CD4-positive, alpha-beta T cell treated with Interleukin-2 at 100 ng/mL for 4 hours (primary cell): ENCODE measurements around the gene SLC35E1.
A peak's percentile ranks its signal among the peaks of the same experiment; 100 is the strongest.

Experiments used
- DNase-seq: peaks from one replicate; pipeline ENCODE4 v3.0.0-alpha.2; 2020; ENCODE audit warnings: low spot score

The SLC35E1 gene

DNA sequence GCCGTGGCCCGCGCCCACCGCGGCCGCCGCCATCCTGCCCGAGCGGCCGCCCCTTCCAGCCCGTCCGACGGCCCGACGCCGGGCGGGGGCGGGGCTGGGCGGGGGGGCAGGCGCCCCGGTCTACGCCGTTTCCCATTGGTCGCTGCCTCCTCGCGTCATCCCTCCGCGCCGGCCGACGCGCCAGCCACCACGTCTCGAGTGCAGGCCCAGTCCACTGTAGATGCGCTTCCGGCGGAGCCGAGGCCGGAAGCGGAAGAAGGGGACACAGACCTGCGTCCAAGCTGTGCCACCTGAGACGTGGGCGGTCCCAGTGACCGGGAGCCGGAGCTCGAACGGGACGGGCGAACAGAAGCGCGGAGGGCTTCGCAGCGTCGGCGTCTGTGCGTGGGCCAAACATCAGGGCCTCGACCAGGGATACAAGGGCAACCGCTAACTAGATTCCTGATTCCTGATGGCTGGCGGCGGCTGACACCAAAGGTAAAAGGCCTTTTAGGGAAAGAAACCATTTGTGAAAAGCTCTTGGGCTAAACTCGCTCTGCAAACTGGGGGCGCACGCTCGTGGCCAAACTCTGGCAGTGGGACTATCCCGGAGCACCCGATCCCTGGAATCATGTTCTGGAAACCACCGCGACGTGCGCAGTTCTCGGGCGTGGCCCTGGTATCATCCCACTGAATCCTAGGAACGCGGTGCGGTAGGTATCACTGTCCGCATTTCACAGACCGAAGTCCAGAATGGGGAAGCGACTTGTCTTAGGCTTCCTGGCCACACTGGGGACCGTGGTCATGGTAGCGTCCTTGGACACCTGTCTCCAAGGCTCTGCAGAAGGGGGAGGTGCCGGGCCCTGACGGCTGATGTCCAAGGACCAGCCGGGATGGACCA is at the start of gene SLC35E1:
Gene SLC35E1, minus strand, starts transcription at position 84 of the 880 bp plus-strand sequence. Its CDS starts 51 bp downstream, at position 33.
- DNase-seq: peak; percentile 91

DNA sequence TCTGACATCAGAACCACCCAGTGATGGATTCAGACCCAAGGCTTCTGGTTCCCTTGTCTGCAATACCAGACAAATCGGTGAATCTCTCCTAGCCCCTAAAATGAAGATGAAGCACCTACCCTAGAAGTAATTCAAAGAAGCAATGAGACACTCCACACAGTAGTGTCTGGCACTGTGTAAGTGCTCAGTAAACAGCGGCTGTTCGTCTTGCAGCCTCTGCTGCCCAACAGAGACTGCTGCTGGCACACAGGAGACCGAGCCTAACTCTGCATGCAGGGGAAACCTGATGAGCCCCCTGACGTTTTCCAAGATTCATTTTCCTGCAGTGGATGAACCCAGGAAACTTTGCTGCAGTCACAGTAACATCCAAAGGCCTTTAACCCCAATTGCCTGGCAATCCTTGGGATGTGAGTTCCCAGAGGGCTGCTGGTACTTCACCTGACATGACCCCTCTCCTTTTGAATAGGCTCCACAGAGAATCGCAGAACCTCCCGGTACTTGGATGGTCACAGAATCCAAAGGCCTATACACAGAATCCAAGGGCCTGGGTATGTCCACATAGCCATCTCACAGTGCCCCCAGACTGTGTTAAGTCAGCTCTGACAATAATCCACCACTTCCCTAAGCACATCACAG is 49.1 kb upstream of the SLC35E1 start:
- no peak for DNase-seq

DNA sequence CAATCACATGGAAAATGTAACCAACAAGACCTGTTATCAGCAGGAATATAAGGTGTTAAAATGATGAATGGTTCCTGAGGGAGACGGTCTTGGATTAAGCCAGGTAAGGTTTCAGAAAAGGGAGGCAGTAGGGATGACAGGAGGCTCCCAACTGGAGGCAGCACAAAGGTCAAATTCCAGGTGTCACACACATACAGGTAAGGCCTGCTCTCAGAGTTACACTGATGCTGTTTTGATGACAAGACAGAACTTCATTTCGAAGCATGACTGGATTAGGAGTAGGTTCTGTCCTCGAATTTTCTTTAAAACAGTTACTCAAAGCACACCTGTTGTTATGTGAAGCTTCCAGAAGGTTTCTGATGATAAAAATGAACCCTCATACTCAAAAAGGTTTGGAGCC is 48.4 kb upstream of the SLC35E1 start:
- no peak for DNase-seq

DNA sequence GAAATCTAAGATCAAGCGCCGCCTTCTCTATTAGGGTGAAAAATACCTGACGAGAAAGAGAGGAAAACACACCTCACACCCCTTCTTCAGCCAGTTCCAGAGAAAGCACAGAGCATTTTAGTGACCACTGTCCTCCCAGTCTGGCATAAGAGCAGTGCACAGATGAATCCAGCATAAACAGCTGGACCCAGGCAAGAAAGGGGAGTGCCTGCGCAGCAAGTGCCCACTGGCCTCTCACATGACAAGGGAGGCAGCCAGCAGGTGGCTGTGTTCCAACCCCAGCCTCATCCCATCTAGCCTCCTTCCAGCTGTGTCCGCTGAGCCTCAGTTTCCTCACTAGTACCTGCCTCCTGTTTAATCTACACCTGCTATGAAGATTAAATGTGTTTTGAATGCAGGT is 47.8 kb upstream of the SLC35E1 start:
- no peak for DNase-seq

DNA sequence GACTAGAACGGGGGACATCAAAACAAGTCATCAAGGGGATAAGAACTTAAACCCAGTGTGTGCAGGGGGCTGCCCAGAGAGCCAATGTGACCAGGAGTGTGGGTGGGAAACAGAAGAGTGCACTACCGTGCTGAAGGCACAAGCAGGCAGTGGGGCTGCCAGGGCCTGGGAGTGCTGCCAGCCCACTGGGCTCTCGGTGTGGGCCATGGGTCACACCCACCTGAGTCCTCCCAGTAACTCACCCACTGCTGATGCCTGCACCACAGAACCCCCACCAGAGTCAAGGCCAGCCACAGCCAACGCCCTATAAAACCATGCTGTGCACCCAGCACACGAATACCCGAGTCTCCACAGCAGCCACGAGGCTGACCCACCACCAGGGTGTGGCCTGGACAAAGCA is 47.2 kb upstream of the SLC35E1 start:
- DNase-seq: no peak

DNA sequence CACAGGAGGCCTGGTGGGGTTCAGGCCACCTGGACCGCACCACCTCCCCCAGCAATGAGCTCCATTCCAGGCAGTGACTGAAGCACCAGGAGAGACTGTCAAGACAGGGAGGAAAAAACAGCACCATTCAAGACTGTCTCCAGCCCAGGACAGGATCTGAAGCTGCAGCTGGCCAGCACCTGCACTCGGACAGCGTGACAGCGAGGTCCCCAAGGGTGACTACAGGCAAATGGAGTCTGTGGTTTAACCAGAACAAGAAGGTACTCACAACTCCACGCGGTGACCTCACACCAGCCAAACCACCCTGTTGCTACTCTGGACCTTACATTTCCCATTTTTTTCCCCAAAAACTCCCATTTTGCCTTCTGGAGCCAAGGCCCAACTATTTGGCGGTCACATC is 46.0 kb upstream of the SLC35E1 start:
- DNase-seq: no peak

DNA sequence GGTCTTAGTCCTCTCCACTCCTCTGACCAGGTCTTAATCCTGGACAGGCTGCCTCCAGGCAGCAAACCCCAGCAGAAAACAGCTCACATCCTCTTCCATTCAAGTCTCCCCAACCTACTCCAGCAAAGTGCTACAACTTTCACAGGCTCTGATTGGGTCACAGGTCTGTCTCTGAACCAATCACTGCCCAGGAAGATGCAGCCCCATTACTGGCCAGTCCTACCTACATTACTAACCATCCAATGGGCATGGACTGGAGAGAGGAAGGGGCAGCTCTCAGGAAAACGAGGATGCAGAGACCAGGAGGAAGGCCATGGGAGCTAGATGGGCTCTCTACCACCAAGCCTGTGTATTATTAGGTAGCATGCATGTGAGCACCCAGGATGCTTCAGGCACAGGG is 43.6 kb upstream of the SLC35E1 start:
- DNase-seq: no peak

DNA sequence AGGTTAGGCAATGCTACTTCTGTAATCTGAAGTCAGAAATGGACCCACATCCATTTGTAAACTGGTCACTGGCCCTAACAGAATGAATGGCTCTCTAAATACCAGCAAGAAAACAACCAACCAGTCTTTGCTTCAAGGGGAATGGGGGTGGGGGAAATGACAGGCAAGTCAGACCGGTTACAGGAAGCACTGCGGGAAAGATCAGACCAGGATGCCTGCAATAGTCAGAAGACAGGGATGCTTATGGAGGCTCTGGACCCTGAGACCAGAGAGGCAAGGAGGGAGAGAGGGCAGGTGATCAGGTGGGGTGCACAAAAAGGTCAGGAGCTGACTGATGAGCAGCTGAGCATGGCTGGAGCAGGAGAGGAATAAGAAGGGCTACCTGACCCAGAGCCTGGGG is 42.7 kb upstream of the SLC35E1 start:
- DNase-seq: no peak

DNA sequence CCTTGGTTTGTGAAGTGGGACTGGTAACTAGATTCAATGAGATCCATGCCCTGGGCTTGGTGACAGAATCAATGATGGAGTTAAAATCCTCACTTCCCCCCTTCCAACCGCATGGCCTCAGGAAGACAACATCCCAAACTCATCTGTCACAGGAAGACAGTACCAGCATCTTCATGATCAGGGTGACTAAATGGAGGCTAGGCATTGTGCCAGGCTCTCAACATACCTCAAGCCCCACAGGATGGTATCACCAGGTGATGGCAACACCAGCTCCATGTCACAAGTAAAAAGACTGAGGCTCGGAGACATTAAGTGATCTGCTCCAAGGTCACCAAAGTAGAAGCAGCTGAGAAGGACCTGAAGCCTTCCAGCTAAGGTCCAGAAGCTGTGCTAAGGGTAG is 41.6 kb upstream of the SLC35E1 start:
- DNase-seq: no peak

DNA sequence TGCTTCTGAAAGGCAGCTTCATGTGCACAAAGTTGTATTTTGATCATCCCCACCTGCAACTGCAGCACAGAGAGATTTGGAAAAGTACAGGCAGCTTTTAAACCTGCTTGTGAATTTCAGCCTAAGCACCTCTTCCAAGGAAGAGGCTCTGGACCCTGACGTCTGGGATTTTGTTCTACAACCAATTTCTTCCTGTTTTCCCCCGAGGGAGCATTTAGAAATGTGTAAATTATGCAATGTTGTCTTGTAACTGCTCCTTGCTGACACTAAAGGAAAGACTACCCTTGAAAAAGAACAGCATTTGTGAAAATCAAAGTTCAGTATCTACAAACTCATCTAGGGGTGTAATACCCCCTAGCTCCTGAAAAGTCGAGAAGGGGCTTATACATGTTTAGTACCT is 40.4 kb upstream of the SLC35E1 start:
- no peak for DNase-seq

DNA sequence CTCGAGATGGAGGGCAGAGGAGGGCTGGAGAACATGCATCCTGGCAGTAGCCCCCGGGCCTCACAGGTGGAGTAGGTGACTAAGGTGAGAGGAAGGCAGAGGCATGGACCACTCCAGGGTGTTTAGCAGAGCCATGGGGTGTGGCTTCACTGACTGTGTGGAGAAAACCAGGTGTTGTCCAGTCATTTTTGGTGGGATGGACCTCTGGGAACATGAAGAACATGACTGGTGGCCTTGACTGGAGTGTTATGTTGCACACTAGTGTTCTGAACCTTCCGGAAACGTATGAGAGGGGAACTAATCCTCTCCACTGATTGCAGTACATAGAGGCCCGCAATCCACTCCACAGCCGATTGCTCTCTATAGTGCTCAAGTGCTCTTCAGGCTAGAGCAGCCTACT is 38.9 kb upstream of the SLC35E1 start:
- DNase-seq: no peak

DNA sequence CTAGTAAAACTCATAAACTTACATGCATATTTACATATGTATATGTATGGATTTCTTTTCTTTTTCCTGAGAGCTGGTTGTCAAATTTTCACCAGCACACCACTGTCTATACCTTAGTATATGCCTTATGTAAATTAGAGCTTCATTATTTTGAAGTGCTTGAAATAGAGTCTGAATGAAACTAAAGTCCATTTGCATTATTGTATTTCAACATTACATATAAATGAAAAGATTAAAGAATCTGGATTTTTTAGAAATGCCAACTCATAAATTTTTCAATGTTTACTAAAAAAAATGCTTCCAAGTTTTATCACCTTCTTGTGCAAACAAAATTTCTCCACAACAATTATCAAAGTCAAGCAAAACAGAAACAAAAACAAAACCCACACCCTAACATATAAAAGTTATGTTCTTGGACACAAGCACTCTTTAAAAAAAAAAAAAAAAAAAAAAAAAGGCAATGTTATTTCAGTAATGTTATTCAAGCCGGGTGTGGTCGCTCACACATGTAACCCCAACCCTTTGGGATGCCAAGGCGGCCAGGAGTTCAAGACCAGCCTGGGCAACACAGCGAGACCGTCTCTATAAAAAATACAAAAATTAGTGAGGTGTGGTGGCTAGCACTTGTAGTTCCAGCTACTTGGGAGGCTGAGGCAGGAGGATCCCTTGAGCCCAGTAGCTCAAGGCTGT is 37.4 kb upstream of the SLC35E1 start:
- no peak for DNase-seq

DNA sequence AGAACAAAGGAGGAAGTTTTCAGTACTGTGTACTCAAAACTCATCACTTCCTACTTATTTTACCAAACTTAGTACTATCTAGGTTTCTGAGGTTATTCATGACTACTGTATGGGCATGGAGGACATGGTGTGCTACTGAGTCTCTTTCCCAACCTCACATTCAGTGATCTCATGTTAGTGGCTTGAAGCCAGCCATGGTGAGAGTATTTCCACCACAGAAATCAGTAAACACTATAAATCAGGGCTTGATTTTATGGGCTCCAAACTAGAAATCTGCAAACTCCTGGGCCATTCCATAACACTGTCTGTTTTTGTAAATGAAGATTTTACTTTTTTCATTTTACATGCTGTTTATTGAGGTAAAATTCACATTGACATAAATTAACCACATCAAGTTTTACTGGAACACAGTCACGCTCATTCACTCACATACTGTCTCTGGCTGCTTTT is 36.1 kb upstream of the SLC35E1 start:
- no peak for DNase-seq

DNA sequence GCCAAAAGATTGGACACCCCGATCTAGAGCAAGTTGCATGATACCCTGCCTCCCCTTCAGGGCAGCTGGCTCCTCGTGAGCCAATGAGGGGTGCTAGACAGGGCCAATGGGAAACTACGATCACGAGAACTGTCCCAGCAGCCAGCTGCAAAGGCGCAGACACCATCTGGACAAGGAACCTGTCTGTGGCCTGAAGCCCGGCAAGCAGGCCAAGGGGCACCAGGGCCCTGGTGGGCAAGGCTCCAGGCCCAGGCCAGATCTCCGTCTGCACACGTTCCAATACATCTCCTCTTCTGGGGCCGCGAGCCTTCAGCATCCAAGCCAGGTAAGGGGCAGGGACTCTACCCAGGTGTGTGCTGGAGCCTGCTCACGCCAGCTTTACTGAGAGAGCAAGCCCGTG is 35.6 kb upstream of the SLC35E1 start:
- DNase-seq: no peak

DNA sequence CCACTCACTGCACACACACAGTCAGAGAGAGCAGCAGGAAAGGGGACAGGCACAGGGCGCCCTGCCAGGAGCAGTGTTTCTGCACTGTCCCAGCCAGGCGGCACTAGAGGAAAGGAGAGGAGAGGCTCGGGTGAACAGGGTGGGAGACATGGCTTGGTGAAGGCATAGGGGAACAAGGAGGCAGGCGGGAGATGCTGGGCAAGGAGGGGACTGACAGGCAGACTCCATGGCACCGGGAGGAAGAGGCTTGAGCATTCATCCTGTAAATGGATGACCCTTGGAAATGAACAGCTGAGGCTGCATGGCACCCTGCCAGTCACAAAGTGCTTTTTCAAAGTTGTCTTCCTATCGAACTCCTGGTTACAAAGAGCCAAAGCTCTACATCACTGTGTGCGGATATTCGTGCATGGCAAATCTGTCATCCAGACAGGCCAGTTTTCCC is 33.4 kb upstream of the SLC35E1 start:
- DNase-seq: no peak

DNA sequence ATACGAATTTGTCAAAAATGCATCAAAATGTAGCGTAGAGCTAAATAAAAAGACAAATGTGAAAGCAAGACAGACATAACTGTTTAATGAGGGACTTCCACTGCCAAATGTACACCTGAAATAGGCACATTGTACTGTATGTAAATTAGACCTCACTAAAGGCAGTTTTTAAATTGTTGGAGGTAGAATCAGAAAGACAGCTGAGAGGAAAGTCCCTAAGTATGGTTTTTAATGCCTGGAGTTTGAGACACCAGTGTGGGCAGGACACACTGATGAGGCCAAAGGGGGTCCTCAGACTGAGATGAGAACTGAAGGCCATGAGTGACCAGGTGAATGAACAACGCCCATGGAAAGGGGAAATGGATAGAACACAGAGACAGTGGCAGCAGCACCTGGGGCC is 32.9 kb upstream of the SLC35E1 start:
- no peak for DNase-seq

DNA sequence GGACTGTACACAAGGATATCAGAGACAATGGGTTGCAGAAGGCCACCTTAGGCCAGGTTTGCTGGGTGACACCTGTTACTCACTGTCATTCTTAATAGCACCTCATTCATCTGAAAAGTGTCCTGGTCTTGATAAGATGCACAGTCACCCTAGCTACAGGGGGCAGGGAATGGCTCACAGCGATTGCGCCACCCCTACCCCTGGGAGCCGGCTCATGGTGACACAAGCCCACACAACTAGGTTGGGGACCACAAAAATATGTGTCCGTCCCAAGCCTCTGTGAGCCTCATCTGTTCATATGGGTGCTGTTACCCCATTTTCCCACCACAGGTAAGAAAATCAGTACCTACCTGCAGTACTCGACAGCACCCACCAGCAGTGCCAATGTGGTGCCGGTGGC is 32.4 kb upstream of the SLC35E1 start:
- no peak for DNase-seq

DNA sequence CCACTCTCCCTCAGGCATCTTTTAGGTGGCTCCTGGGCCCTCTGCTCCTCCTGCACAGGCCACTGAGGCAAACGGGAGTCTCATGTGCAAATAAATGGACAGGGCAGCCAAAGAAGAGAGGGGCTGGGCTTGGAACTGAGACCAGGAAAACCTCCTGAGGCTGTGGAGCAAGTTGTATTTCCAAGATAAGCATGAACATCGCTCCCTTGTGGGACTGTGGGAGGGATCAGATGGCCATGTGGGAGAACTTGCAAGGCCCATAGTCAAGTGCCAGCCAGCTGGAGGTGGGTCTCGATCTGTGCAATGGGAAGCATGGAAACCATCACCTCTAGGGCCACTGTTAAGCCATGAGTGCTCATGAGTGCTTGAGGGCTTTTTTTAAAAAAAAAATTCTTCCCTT is 30.9 kb upstream of the SLC35E1 start:
- DNase-seq: no peak

DNA sequence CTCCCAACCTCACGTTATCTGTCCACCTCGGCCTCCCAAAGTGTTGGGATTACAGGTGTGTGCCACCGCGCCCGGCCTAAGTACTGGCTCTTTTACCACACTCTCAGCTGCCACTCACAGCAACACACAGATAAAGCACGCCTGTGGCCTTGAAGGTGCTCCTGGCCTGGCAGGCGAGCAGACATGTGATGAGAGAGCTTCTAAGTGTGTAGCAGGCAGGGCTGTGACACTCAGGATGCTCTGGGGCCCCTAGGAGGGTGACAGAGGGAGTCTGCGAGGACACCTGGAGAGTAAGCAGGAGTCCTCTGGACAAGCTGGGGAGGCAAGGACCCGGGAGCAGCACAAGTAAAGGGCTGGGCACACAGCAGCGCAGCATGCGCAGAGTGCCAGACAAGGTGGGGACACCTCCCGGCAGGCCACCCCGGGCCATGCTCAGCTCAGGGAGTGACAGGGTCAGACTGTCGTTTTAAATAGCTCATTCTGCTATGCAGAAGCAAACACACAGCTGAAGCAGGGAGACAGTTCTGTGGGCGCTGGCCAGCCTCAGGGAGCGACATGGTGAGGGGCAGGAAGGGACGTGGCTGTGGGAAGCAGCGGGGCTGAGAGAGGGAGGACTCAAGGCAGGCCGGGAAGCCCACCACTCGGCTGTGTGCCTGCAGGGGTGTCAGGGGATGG is 29.3 kb upstream of the SLC35E1 start:
- DNase-seq: no peak

DNA sequence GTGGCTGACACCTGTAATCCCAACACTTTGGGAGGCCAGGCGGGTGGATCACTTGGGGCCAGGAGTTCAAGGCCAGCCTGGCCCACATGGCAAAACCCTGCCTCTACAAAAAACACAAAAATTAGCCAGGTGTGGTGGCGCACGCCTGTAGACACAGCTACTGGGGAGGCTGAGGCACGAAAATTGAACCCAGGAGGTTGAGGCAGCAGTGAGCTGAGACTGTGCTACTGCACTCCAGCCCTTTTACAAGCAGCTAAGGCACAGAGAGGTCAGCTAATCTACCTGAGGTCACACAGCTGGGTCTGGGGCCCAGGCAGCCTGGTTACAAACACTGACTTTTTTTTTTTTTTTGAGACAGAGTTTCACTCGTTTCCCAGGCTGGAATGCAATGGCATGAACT is 28.6 kb upstream of the SLC35E1 start:
- no peak for DNase-seq

DNA sequence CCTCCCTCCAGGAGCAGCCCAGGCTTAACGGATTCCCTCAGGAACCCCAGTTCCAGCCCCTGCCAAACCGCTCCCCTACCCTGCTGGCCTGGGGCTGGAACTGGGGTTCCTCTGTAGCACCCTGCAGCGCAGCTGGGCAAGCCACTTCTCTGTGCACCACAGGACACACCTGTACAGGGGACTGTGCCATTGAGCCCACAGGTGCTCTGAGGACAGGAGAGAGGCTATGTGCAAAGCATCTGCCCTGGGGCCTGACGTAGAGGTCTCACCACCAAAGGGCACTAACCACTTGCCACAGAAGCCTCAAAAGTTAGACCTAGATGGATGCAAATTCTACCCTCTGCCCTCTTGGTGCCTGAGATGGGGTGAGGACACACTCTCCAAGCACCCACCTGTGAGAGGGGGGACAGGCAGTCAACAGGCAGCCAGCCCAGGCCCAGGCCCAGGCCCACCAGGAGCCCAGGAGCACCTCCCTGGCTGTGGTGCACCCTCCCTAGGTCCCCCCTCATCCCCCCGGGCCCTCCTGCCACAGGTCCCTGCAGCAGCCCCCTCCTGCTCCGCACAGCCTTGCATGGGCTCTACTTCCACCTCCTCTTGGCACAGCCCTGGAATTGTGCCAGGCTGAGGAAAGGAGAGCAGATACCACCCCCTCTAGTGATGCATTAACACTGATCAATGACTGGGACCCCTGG is 27.6 kb upstream of the SLC35E1 start:
- no peak for DNase-seq

DNA sequence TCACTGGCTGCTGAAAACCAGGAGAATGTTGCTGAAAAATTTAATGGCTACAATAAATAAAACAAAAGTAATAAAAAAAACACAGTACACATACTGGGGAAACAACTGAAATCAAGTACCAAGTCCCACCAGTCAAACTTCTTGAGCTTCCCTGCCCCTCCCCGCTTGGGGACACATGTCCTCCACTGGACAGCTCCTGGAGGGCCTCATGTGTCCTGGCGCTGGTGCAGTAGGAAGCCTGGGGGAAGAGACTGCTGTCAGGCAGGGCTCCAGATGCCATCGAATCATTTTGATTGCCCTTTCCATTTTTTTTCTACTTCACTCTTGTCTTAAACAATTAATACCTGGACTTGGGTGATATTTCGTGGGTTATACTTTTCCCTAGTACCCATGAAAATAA is 26.6 kb upstream of the SLC35E1 start:
- DNase-seq: no peak
